KOPT-K1 (cell line): ENCODE results near the gene CYTH3.
"Not testable (repeated sequence)": the region's sequence is repeated elsewhere in the genome, so short reads cannot be mapped to it uniquely, and the experiment has no call there.

Experiments
- H3K27ac ChIP-seq: fragments of 200-600 bp; sonication (generic); 2 replicates; pipeline ENCODE4 v1.5.1; 2016; ENCODE audit warnings: antibody characterized with exemption, mild to moderate bottlenecking, low read depth, low read length; ENCODE audit not compliant: poor library complexity, severe bottlenecking
- H3K36me3 ChIP-seq: fragments of 200-600 bp; sonication (generic); 2 replicates; pipeline ENCODE4 v1.5.1; 2017; ENCODE audit warnings: antibody characterized with exemption, mild to moderate bottlenecking, low read length, moderate library complexity; ENCODE audit not compliant: insufficient read depth
- H3K9me3 ChIP-seq: fragments of 200-600 bp; sonication (generic); 2 replicates; pipeline ENCODE4 v1.5.1; 2017; ENCODE audit warnings: antibody characterized with exemption, low read length, mild to moderate bottlenecking; ENCODE audit not compliant: insufficient read depth, poor library complexity, severe bottlenecking

CYTH3 gene

GRCh38 chr7:6235029-6235871 lies 37.2 kb downstream of the CYTH3 start:
- Histone ChIP-seq H3K27ac (no peak overlapping the region), H3K9me3 (no peaks in the 10 kb centered on the region), H3K36me3 (no peaks in the 10 kb centered on the region)

- Histone ChIP-seq H3K36me3 (no peaks in the 10 kb centered on the region), H3K27ac (no peak overlapping the region), H3K9me3 (no peaks in the 10 kb centered on the region)
Measured at GRCh38 chr7:6234384-6234783, 38.0 kb downstream of the CYTH3 start.

- H3K27ac ChIP-seq: no peak overlapping the region
- no peaks in the 10 kb centered on the region for H3K9me3 ChIP-seq
Measured at GRCh38 chr7:6232534-6232933, 39.9 kb downstream of the CYTH3 start.

DNA sequence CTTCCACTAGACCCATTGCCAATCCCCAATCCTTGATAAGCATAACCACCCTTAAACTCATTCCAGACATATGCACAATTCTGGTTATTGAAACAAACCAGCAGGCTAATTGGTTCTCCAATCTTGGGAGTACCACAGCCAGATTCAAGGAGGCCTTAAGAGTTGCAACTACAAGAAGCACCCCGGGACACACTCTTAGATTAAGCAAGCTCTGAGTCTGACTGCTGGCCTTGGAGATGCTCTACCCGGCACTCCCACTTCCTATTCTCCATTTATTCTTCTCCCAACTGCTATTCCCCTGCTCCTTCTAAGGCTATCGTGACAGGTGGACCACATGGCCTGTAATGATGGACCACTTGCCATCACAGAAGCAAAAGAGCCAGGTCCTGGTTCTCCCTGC lies 40.3 kb downstream of the CYTH3 start:
- Histone ChIP-seq H3K9me3 (no peaks in the 10 kb centered on the region), H3K36me3 (no peaks in the 10 kb centered on the region), H3K27ac (no peak overlapping the region)

More at GRCh38 chr7:6232534-6232933, 39.9 kb downstream of the CYTH3 start:
- H3K36me3 ChIP-seq: no peaks in the 10 kb centered on the region

GRCh38 chr7:6231184-6231583 lies 41.2 kb downstream of the CYTH3 start:
- H3K27ac ChIP-seq: no peak overlapping the region
- H3K36me3 ChIP-seq: no peaks in the 10 kb centered on the region
- no peaks in the 10 kb centered on the region for H3K9me3 ChIP-seq

- not testable (repeated sequence) for H3K9me3 ChIP-seq, H3K36me3 ChIP-seq, H3K27ac ChIP-seq
Measured at GRCh38 chr7:6229284-6229683, 43.1 kb downstream of the CYTH3 start.

DNA sequence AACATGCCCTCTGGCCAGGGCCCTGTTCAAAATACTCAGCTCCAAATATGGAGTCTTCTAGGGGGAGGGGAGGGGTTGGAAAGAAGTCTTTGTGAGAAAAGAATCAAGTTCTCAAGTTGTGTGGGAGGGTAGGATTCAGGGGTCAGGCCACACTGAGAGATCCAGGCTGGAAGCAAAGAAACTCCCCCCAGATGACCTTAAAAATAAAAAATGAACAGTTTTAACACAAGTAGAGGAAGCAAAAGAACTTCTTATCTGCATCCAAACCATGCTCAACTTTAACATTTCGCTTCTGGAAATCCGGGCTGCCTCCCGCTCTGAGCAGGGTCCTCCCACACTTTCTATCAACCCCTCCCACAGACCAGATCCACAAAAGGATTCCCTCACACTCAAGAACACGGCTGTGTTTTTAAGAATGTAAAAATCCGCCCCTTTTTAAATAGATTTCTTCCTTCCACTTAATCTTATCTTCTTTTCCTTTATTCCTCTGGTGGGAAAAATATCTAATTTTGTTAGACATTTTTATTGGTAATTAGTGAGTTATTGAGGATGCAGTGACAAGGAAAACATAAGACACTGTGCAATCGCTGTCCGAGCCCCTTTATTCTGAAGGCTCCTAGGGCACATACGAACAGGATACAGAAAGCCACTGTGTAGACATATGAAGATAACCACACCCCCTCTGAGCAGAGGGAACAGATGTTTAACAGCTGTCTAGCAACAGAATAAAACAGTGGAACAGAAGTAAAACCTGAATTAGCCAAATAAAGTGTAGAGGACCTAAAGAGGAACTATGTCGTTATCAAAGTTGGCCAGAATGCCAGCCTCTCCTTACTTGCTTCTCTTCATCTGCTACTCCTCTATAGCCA lies 43.8 kb downstream of the CYTH3 start:
- Histone ChIP-seq H3K27ac (no peak overlapping the region), H3K36me3 (no peaks in the 10 kb centered on the region), H3K9me3 (no peaks in the 10 kb centered on the region)

DNA sequence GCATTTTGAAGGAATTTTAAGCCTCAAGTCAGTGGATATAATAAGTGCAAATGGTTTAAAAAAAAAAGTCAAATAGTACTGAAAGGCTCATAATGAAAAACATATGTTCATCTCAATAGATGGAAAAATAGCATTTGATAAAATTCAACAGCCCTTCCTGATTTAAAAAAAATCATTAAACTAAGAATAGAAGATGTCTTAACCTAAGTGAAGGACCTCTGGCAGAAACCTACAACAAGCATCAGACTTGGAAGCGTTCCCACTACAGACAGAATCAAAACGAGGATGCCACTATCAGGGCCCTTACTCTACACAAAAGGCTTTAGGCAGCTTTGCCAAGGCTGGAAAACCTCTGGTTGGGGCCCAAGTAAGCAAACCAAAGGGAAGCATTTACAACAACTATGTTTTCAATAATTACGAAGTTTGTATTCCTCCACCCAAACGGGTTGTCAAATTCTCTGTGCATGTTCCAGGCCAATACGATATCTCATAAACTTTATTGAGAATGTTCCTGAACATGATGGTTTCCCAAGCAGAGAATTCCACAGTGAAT lies 45.1 kb downstream of the CYTH3 start:
- Histone ChIP-seq H3K27ac (no peak overlapping the region), H3K9me3 (no peaks in the 10 kb centered on the region), H3K36me3 (no peaks in the 10 kb centered on the region)

DNA sequence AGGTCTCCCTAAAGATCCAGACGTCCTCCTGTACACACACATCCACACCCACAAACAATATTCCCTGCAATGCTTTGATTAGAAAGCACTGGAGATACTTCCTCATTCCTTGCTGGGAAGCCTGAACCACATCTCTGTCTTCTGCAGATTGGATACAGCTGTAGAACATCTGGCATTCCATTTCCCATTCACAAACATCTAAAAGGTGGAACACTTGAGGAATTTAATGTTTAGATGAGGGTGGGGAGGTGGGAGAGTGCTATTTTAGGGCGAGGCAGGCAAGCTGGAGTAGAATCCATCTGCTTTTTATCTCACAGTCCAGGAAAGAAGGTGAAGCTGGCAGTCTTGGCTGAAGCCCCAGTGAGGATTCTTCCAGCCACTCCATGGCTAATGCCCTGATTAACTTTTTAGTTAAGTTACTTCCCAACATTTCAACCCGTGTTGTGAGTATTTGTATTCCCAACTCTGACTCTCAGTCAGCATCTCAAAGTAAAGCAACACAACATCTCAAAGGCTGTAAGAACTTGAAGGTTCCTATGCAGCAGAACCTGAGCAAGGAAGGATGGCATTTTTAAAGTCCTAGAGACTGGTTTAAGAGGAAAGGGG lies 46.1 kb downstream of the CYTH3 start:
- no peak overlapping the region for H3K27ac ChIP-seq
- H3K9me3 ChIP-seq: no peaks in the 10 kb centered on the region
- no peaks in the 10 kb centered on the region for H3K36me3 ChIP-seq

DNA sequence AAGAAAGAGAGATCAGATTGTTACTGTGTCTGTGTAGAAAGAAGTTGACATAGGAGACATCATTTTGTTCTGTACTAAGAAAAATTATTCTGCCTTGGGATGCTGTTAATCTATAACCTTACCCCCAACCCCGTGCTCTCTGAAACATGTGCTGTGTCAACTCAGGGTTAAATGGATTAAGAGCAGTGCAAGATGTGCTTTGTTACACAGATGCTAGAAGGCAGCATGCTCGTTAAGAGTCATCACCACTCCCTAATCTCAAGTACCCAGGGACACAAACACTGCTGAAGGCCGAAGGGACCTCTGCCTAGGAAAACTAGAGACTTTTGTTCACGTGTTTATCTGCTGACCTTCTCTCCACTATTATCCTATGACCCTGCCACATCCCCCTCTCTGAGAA lies 49.0 kb downstream of the CYTH3 start:
- H3K9me3 ChIP-seq, H3K27ac ChIP-seq, H3K36me3 ChIP-seq: not testable (repeated sequence)

GRCh38 chr7:6223010-6223409 lies 49.4 kb downstream of the CYTH3 start:
- H3K9me3 ChIP-seq, H3K27ac ChIP-seq, H3K36me3 ChIP-seq: not testable (repeated sequence)

DNA sequence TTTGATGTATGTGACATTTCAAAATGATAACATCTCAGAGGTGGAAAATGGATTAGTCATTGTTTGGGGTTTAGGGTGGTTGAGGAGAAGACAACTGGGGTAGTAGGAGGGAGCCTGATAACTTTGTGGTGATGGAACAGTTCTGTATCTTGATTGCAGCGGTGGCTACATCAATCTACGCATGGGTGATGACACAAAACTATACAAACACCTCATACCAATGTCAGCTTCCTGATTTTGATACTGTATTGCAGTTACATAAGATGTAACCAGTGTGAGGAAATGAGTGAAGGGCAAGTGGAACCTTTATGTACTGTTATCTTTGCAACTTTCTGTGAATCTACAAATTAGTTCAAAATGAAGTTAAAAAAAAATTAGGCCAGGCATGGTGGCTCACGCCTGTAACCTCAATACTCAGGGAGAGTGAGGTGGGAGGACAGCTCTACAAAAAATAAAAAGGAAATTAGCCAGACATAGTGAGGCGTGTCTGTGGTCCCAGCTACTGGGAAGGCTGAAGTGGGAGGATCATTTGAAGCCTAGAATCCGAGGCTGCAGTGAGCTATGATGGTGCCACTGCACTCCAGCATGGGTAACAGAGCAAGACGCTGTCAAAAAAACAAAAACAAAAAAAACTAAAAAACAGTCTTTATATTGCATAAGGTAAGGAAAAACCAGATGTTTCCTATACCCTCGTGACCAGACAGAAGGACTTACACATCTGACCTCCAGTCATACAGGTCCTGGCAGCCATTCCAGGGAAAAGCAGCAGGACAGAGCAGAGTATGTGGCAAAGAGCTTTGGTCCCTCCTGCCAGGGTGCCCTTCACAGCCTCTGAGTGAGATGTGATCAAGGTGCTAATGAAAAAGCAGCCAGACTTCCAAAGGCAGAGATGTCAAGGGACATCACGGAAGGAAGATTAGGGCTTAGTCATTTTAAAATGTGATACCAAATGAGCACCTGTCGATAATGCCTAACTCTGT lies 50.8 kb downstream of the CYTH3 start:
- H3K36me3 ChIP-seq: no peaks in the 10 kb centered on the region
- H3K9me3 ChIP-seq: no peaks in the 10 kb centered on the region
- H3K27ac ChIP-seq: no peak overlapping the region

DNA sequence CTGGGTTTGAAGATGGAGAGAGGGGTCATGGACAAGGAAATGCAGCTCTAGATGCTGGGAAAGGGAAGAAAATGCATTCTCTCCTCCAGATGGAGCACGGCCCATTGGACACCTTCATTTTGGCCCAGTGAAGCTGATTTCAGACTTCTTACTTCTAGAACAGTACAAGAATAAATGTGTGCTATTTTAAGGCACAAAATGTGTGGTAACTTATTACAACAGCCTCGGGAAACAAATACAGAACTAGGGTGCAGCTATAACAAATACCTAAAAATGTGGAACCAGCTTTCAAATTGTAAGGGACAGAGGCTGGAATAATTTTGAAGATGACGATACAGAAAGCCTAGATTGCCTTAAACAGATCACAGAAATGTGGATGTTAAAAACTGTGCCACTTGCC lies 54.1 kb downstream of the CYTH3 start:
- H3K36me3 ChIP-seq: no peaks in the 10 kb centered on the region
- no peak overlapping the region for H3K27ac ChIP-seq
- no peaks in the 10 kb centered on the region for H3K9me3 ChIP-seq

GRCh38 chr7:6212008-6212407 lies 60.4 kb downstream of the CYTH3 start:
- Histone ChIP-seq H3K27ac (no peak overlapping the region), H3K9me3 (no peaks in the 10 kb centered on the region), H3K36me3 (no peaks in the 10 kb centered on the region)
